SKM-1 treated with dmso at 0.1 percent for 144 hours (cell line): ENCODE results near the gene GON7.
A peak's percentile ranks its signal among the peaks of the same experiment; 100 is the strongest.
"Not testable (repeated sequence)": the region's sequence is repeated elsewhere in the genome, so short reads cannot be mapped to it uniquely, and the experiment has no call there.

Source experiments
- DNase-seq: peaks from one replicate; lab custom pipeline; 2025; ENCODE audit not compliant: unreplicated experiment; lab: John Stamatoyannopoulos, UW

GON7 gene

DNA sequence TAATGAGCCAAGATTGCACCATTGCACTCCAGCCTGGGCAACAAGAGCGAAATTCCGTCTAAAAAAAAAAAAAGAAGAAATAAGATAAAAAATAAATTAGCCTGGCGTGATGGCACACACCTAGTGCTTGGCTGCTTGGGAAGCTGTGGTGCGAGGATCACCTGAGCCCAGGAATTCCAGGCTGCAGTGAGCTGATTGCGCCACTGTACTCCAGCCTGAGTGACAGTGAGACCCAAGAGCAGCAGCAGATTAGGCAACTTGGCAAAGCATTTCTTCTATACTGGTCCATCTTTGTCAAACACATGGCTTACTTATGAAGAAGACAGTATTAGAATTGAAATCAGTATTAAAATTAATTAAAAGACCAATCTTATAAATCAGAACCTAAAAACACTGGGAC is 6.3 kb downstream of the GON7 start:
- no peak for DNase-seq

- no peak for DNase-seq
Measured at GRCh38 chr14:93199031-93199430, 7.8 kb downstream of the GON7 start.

DNA sequence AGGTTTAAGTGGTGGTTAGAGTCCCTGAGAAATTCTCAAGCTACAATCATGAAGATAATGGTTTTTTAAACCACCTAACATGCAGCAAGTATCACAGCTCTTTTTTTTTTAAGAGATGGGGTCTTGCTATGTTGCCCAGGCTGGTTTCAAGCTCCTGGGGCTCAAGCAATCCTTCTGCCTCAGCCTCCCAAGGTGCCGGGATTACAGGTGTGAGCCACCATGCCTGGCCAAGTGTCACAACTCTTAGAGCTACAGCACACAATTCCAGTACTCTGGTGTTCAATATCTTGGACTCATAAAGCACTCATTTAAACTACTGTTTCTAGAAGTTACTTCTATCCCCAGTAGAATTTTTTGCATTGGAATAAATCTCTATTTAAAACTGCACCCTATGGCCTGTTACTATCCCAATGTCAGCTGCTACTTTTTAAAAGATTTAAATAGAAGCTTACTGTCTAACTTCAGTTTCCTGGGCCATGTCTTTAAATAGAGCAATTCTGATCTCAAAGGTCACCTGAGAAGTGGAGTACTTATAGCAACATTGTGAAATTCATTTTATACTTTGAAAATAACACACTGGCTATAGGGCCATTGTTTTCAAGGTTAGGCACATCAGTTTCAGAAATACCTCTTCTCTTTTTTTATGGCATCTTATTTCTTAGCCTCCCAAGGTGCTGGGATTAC is 11.4 kb downstream of the GON7 start:
- DNase-seq = no peak

DNA sequence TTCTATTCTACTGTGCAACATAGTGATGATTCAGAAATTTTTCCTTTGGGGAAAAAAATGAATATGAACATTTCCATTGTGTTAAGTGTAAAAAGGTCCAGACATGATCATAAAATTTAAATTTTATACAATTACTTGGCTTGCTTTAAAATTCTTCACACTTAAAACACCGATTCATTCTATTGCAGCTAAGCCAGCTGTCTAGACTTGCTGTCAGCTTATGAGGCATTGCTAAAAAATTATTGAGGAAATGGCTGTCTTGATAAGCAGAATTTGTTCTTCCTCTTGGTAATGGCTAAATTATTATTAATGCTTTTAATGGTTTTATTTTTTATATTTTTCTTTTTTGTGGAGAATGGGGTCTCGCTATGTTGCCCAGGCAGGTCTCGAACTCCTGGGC is 19.9 kb downstream of the GON7 start:
- no peak for DNase-seq

DNA sequence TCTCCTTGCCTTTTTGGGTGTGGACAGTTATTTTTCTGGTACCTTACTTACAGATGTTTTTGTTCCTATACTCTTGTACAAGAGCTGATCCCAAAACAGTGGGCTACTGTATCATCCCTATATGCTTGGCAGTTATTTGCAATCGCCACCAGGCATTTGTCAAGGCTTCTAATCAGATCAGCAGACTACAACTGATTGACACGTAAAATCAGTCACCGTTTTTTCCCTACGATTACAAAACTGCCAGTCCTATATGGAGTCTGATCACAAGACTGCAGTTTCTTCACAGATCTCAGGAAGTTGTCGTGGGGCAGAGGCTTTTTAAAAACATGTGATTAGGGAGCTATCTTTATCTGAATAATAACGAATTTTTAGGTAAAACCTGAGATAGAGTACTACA is 20.4 kb downstream of the GON7 start:
- no peak for DNase-seq

- no peak for DNase-seq
Measured at GRCh38 chr14:93185349-93185720, 21.5 kb downstream of the GON7 start.

DNA sequence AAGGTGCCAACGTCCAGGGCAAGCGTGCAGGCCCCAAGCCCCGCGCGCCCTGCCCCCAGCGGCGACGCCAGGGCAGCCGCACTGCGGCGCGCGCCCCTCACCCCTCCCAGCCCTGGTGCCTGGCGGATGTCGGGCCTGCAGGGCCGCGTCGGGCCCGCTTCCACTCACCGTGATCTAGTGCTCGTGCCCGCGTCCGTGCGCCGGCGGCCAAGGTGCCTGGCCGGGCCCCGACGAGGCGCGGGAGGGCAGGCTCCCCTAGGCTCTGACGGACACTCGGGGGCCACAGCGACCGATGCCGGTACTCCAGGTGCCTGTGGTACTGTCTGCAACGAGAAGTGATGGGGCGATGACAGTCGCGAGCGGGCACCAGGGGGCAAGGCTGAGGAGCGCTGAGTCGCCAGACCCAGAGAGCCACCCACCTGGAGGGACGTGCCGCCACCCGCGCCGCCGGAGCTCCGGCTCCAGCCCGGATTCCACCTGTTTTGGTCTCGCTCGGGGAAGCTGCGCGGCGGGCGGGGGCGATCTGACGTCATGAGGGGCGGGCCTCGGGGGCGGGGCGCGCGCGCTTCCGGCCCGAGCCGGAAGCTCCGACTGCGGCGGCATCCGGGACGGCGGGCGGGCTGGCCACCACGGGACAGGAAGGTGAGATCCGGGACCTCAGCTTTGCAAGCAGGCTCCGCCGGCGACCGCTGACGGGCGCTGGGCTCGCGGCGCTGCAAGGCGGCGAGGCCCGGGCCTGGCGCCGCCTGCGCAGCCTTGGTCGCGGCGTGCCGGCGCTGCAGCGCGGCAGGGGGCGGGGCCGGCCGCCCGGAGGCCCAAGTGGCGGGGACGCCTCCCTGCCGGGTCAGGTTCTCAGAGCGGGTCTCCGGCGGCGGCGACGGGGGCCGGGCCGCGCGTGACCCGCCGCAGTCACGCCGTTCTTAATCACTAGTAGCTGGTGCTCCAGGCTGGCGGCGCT is 22.2 kb downstream of the GON7 start, which contains the start of the genes LYSET and MOAP1:
TSS of gene LYSET (plus strand) at position 927 of the 958 bp plus-strand sequence. CDS start 89 bp downstream, outside the sequence.
TSS of gene MOAP1 (minus strand) at position 507 of the 958 bp plus-strand sequence. CDS start 655 bp downstream, outside the sequence.
- DNase-seq = peak; percentile 54

GRCh38 chr14:93183596-93184317 is 23.1 kb downstream of the GON7 start:
- no peak for DNase-seq

DNA sequence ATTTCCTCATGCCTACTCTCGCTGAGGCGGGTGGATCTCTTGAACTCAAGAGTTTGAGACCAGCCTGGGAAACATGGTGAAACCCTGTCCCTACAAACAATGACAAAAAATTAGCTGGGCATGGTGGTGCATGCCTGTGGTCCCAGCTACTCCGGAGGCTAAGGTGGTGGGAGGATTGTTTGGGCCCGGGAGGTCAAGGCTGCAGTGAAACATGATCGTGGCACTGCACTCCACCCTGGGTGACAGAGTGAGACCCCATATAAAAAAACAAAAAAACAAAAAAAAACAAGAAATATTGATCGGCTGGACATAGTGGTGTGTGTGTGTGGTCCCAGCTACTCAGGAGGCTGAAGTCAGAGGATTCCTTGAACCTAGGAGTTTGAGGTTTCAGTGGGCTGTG is 31.4 kb downstream of the GON7 start:
- DNase-seq = no peak

GRCh38 chr14:93174731-93175130 is 32.1 kb downstream of the GON7 start:
- not testable (repeated sequence) for DNase-seq

DNA sequence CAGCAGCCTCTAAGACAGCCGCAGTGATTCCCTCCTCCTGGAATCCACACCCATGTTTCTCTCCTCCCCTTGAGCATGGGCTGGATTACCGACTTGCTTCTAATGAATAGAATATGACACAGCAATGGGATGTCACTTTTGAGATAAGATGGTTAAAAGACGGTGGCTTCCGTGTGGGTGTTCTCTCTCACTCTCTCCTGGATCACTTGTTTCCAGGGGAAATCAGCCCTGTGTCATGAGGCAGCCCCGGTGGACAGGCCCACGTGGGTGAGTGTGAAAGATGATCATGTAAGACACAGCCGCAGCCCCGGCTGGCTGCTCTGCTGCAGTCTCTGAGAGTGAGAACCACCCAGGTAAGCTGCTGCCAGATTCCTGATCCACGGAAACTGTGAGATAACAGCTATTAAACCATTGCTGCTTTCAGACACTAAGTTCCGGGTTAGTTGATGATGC is 32.9 kb downstream of the GON7 start:
- no peak for DNase-seq

- no peak for DNase-seq
Measured at GRCh38 chr14:93171376-93171775, 35.5 kb downstream of the GON7 start.

DNA sequence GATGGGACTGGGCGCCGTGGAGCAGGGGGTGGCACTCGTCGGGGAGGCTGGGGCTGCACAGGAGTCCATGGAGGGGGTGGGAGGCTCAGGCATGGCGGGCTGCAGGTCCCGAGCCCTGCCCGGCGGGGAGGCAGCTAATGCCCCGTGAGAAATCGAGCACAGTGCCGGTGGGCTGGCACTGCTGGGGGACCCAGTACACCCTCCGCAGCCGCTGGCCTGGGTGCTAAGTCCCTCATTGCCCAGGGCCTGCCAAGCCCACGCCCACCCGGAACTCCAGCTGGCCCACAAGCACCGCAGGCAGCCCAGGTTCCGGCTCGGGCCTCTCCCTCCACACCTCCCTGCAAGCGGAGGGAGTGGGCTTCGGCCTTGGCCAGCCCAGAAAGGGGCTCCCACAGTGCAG is 36.7 kb downstream of the GON7 start:
- DNase-seq = not testable (repeated sequence)

- not testable (repeated sequence) for DNase-seq
Measured at GRCh38 chr14:93169619-93170018, 37.2 kb downstream of the GON7 start.

- not testable (repeated sequence) for DNase-seq
Measured at GRCh38 chr14:93168610-93169009, 38.3 kb downstream of the GON7 start.

- not testable (repeated sequence) for DNase-seq
Measured at GRCh38 chr14:93165271-93166265, 41.3 kb downstream of the GON7 start.

GRCh38 chr14:93163564-93163963 is 43.3 kb downstream of the GON7 start:
- no peak for DNase-seq

DNA sequence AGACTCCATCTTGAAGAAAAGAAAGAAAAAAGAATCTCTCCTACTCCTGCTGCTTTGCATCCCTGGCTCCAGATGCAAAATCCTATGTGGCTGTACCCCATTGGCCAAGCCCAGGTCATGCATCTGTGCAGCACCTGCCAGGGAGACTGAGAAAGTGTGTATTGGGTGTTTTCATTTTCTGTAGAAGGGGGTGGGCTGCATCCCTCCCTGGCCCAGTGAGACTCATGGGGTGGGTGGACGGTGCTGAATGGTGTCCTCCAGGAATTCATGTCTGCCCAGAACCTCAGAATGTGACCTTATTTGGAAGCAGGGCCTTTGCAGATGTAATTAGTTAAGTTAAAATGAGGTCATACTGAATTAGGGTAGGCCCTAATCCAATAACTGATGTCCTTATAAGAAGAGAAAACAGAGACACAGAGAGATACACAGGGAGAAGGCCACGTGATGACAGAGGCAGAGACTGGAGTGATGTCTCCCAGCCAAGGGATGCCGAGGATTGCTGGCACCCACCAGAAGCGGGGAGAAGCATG is 45.4 kb downstream of the GON7 start:
- DNase-seq = no peak

GRCh38 chr14:93160353-93160801 is 46.5 kb downstream of the GON7 start:
- no peak for DNase-seq
